ENCODE measurements around the gene ZNF236.

Gene ZNF236

DNA sequence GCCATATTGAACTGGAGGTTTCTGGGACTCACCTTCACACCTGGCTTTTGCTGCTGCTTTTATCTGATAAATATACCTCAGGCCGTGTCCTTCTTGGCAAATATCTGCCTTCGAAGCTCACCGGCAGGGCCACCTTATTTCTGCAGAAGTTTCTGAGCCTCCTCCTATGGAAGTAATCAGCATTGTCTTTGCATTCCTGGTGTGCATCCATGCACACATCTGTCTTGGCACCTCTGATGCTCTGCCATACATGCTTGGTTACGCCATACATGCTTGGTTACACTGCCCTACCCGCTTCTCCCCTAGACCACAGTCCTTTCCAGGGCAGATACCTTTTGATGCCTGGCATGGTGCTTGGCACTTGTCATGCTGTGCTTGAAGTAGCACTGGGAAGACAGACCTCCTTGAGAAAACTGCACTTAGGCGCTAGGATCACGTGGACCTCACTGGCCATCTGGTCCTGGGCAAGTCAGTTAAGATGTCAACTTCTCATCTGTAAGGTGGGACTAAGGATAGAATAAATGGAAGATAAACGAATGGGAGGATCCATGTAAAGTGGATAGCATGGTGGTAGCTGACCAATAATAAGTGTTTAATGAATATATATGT is 66.8 kb downstream of the ZNF236 start:
- no peak overlapping the region for H3K4me3 ChIP-seq (ENCODE audit: low read depth, low read length)
- TF ChIP-seq, protein P1, sequence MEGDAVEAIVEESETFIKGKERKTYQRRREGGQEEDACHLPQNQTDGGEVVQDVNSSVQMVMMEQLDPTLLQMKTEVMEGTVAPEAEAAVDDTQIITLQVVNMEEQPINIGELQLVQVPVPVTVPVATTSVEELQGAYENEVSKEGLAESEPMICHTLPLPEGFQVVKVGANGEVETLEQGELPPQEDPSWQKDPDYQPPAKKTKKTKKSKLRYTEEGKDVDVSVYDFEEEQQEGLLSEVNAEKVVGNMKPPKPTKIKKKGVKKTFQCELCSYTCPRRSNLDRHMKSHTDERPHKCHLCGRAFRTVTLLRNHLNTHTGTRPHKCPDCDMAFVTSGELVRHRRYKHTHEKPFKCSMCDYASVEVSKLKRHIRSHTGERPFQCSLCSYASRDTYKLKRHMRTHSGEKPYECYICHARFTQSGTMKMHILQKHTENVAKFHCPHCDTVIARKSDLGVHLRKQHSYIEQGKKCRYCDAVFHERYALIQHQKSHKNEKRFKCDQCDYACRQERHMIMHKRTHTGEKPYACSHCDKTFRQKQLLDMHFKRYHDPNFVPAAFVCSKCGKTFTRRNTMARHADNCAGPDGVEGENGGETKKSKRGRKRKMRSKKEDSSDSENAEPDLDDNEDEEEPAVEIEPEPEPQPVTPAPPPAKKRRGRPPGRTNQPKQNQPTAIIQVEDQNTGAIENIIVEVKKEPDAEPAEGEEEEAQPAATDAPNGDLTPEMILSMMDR (IDR thresholded peaks at IDR 0.05; ENCODE audit: low read depth, low read length, missing control alignments): no peak
- DNase-seq (ENCODE audit: low read depth): no peak

DNA sequence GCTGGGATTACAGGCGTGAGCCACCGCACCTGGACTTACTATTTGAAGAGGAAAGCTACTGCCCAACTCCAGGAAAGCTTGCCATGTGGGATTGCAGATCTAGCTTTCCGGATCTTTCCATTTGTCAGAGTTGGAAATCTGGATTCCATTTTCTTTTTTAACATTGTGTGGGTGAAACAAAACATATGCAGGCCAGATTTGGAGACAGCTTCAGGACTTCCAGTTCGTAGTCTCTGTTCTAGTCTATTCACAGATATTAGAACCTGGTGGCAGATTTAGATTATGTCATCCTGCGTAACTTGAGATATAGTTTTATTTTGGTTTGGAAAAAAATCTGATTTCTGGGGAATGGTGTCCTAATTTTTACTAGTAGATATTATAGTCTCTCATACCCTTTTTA is 70.5 kb downstream of the ZNF236 start:
- TF ChIP-seq, protein P1 (IDR thresholded peaks at IDR 0.05; ENCODE audit: low read depth, low read length, missing control alignments): no peak
- H3K4me3 ChIP-seq (ENCODE audit: low read depth, low read length): no peak overlapping the region
- no peak for DNase-seq (ENCODE audit: low read depth)

DNA sequence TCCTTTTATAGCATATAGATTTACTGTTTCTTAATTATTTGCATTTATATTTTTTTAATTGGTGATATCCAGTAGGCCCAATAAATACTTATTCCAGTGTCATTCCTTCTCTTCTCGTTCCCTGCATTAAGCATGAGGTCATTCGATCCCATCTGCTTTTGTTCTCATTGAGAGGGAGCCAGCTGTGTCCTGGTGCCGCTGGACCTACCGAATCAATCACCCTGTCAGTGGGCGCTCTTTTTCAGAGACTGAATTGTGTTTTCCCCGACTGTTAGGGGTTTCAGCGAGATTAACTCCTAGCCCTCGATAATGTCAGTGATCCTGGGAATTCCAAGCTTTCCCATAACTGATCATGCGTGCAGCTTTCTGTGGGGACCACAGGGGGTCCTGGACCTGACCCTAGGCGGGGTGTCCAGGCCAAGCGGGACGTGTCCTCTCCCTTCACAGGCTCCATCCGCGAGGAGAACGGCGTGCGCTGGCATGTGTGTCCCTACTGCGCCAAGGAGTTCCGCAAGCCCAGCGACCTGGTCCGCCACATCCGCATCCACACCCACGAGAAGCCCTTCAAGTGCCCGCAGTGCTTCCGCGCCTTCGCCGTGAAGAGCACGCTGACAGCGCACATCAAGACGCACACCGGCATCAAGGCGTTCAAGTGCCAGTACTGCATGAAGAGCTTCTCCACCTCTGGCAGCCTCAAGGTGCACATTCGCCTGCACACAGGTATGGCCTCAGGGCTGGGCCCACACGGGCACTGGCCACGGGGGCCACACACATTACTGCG is 72.4 kb downstream of the ZNF236 start:
- DNase-seq (ENCODE audit: low read depth): no peak
- H3K4me3 ChIP-seq (ENCODE audit: low read depth, low read length): no peak overlapping the region
- TF ChIP-seq, protein P1 (IDR thresholded peaks at IDR 0.05; ENCODE audit: low read depth, low read length, missing control alignments): no peak

DNA sequence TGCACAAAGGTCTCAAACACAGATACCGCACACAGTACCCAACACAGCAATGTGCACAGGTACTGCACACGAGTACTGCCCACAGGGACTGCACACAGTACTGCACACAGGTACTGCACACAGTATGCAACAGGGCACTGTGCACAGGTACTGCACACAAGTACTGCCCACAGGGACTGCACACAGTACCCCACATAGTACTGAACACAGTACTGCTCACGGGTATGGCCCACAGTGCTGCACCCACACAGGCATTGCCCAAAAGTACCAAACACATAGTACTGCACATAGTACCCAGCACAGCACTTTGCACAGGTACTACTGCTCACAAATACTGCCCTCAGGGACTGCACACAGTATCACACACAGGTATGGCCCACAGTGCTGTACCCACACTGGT is 73.1 kb downstream of the ZNF236 start:
- TF ChIP-seq, protein P1 (IDR thresholded peaks at IDR 0.05; ENCODE audit: low read depth, low read length, missing control alignments): no peak
- DNase-seq (ENCODE audit: low read depth): no peak
- H3K4me3 ChIP-seq (ENCODE audit: low read depth, low read length): no peak overlapping the region

DNA sequence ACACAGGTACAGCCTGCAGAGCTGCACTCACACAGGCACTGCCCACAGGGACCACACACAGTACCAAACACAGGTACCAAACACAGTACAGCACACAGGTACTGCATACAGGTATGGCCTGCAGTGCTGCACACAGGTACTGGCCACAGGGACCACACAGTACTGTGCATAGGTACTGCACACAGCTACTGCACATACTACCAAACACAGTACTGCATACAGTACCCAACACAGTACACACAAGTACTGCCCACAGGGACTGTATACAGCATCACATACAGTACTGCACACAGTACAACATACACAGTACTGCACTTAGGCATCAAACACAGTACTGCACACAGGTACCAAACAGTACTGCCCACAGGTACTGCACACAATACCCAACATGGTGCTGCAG is 74.3 kb downstream of the ZNF236 start:
- DNase-seq (ENCODE audit: low read depth): no peak
- H3K4me3 ChIP-seq (ENCODE audit: low read depth, low read length): no peak overlapping the region
- TF ChIP-seq, protein P1 (IDR thresholded peaks at IDR 0.05; ENCODE audit: low read depth, low read length, missing control alignments): no peak

DNA sequence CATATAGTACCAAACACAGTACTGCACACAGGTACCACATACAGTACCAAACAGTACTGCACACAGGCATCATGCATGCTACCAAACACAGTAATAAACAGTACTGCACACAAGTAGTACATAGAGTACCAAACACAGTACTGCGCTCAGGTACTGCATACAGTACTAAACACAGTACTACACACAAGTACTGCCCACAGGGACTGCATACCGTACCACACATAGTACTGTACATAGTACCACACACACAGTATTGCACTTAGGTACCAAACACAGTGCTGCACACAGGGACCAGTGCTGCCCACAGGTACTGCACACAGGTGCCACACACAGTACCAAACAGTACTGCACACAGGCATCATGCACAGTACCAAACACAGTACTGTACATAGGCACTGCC is 74.9 kb downstream of the ZNF236 start:
- TF ChIP-seq, protein P1 (IDR thresholded peaks at IDR 0.05; ENCODE audit: low read depth, low read length, missing control alignments): no peak
- H3K4me3 ChIP-seq (ENCODE audit: low read depth, low read length): no peak overlapping the region

DNA sequence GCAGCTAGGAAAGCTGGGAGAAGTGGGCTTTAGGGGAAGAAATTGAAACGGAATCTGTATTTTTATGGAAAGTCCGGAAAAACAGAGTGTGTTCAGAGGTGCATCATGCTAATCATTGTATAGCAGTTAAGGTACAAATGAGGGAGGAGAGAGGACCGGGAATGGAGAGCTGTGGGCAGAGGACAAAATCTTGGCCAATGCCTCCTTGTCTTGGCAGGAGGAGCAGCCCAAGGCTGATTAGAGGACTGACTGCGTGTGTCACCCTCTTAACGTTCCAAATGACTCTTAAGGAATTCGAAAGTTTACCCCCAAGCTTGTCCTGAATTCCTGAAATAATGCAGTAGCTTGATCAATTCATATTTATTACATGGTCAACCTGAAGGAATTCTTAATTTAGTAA is 81.0 kb downstream of the ZNF236 start:
- DNase-seq (ENCODE audit: low read depth): no peak
- no peak overlapping the region for H3K4me3 ChIP-seq (ENCODE audit: low read depth, low read length)
- TF ChIP-seq, protein P1 (IDR thresholded peaks at IDR 0.05; ENCODE audit: low read depth, low read length, missing control alignments): no peak

More for the DNA sequence above, 74.9 kb downstream of the ZNF236 start:
- no peak for DNase-seq (ENCODE audit: low read depth)

Data from GM12864 (cell line).